IMR-90 (cell line): ENCODE data around the gene CCDC69. TPM values are rescaled to one million over a fixed set of nuclear protein-coding genes. Genes with fewer than 3 reads are reported as not detected.

ENCODE experiments used
- ATAC-seq: fragments of 200-7000 bp; cut with Tn5 transposase; 2 replicates; pipeline ENCODE4 v1.9.1; 2020; ENCODE audit warnings: low read depth, mild to moderate bottlenecking, moderate library complexity
- BruUV-seq: library from RNA; stranded (reverse); fragments of 400-500 nt; replicated peaks from 2 replicates; lab custom pipeline; 2021; lab: Mats Ljungman, UMichigan
- CTCF ChIA-PET: fragments of 300-600 bp; formaldehyde crosslinking; extraction: SDS; loops from one replicate; lab custom pipeline; 2021; ENCODE audit warnings: antibody characterized with exemption; lab: Yijun Ruan, JAX
- POLR2A ChIA-PET: fragments of 300-600 bp; sonication (Branson Sonifier 250); formaldehyde crosslinking; loops from one replicate; lab custom pipeline; 2022; ENCODE audit warnings: antibody characterized with exemption; ENCODE audit not compliant: unreplicated experiment; lab: Charles Lee
- DNase-seq: peaks from one replicate; pipeline ENCODE4 v3.0.0; 2013
- H2AFZ ChIP-seq: replicated peaks from 2 replicates; pipeline ENCODE3; 2013; ENCODE audit warnings: low read length, mild to moderate bottlenecking; ENCODE audit not compliant: poor library complexity
- H2AK5ac ChIP-seq: 2 replicates; pipeline ENCODE4 v1.6.1; 2013; ENCODE audit warnings: low read depth, low read length, inconsistent platforms
- H2AK9ac ChIP-seq: replicated peaks from 2 replicates; pipeline ENCODE3; 2013; ENCODE audit warnings: mild to moderate bottlenecking, low read depth, low read length, moderate library complexity; ENCODE audit not compliant: poor library complexity
- H2BK120ac ChIP-seq: 2 replicates; pipeline ENCODE4 v1.6.1; 2013; ENCODE audit warnings: low read depth, low read length, inconsistent platforms
- H2BK15ac ChIP-seq: 3 replicates; pipeline ENCODE4 v1.6.1; 2013; ENCODE audit warnings: low read depth, low read length, inconsistent platforms
- H2BK20ac ChIP-seq: 2 replicates; pipeline ENCODE4 v1.6.1; 2013; ENCODE audit warnings: low read depth, mild to moderate bottlenecking, inconsistent platforms, low read length, moderate library complexity
- H2BK5ac ChIP-seq: 2 replicates; pipeline ENCODE4 v1.6.1; 2013; ENCODE audit warnings: mild to moderate bottlenecking, low read depth, low read length, inconsistent platforms; ENCODE audit not compliant: poor library complexity, severe bottlenecking
- H3K14ac ChIP-seq: replicated peaks from 2 replicates; pipeline ENCODE4 v1.6.1; 2013; ENCODE audit warnings: low read depth, low read length, inconsistent platforms
- H3K18ac ChIP-seq: 2 replicates; pipeline ENCODE4 v1.6.1; 2013; ENCODE audit warnings: low read depth, low read length, control low read depth
- H3K23ac ChIP-seq: 2 replicates; pipeline ENCODE4 v1.6.1; 2013; ENCODE audit warnings: low read depth, low read length, inconsistent platforms
- H3K27ac ChIP-seq: 2 replicates; pipeline ENCODE4 v1.5.1; 2013; ENCODE audit warnings: mild to moderate bottlenecking, control low read depth, low read length; ENCODE audit not compliant: insufficient read depth
- H3K27me3 ChIP-seq: 2 replicates; pipeline ENCODE4 v1.6.1; 2013; ENCODE audit warnings: low read length; ENCODE audit not compliant: control insufficient read depth, insufficient read depth
- H3K36me3 ChIP-seq: 2 replicates; pipeline ENCODE4 v1.6.1; 2013; ENCODE audit warnings: low read length, mixed read lengths; ENCODE audit not compliant: control insufficient read depth, insufficient read depth
- H3K4ac ChIP-seq: 2 replicates; pipeline ENCODE4 v1.6.1; 2013; ENCODE audit warnings: low read depth, low read length, inconsistent platforms
- H3K4me1 ChIP-seq: 2 replicates; pipeline ENCODE4 v1.6.1; 2013; ENCODE audit warnings: low read length, mixed read lengths; ENCODE audit not compliant: control insufficient read depth, insufficient read depth
- H3K4me2 ChIP-seq: 2 replicates; pipeline ENCODE4 v1.6.1; 2013; ENCODE audit warnings: low read depth, mild to moderate bottlenecking, control low read depth, low read length, moderate library complexity
- H3K4me3 ChIP-seq: 2 replicates; pipeline ENCODE4 v1.5.1; 2013; ENCODE audit warnings: low read depth, mild to moderate bottlenecking, control low read depth, low read length, moderate library complexity; ENCODE audit not compliant: insufficient read depth
- H3K56ac ChIP-seq: 2 replicates; pipeline ENCODE4 v1.6.1; 2013; ENCODE audit warnings: low read length, inconsistent platforms; ENCODE audit not compliant: insufficient read depth; ENCODE audit errors: extremely low read depth
- H3K79me1 ChIP-seq, 2 experiments: 2 replicates each; pipeline ENCODE4 v1.6.1; 2013; ENCODE audit warnings: low read length in 2 of 2, inconsistent platforms in 1 of 2, low read depth in 1 of 2
- H3K9ac ChIP-seq: 2 replicates; pipeline ENCODE4 v1.6.1; 2013; ENCODE audit warnings: low read depth, low read length, control low read depth
- H3K9me1 ChIP-seq: 2 replicates; pipeline ENCODE4 v1.6.1; 2013; ENCODE audit warnings: low read length, inconsistent platforms; ENCODE audit not compliant: insufficient read depth
- H3K9me3 ChIP-seq: 2 replicates; pipeline ENCODE4 v1.6.1; 2013; ENCODE audit warnings: low read length; ENCODE audit not compliant: control insufficient read depth, insufficient read depth
- H4K20me1 ChIP-seq: 2 replicates; pipeline ENCODE4 v1.6.1; 2013; ENCODE audit warnings: low read length, inconsistent platforms; ENCODE audit not compliant: insufficient read depth
- H4K5ac ChIP-seq: 2 replicates; pipeline ENCODE4 v1.6.1; 2013; ENCODE audit warnings: mild to moderate bottlenecking, low read depth, low read length, control low read depth
- H4K8ac ChIP-seq, 2 experiments: 2 replicates each; pipeline ENCODE4 v1.6.1; 2013; ENCODE audit warnings: low read depth in 2 of 2, low read length in 2 of 2, control low read depth in 1 of 2, inconsistent platforms in 1 of 2
- H4K91ac ChIP-seq: 2 replicates; pipeline ENCODE4 v1.6.1; 2013; ENCODE audit warnings: low read depth, low read length, inconsistent platforms; ENCODE audit not compliant: insufficient read depth
- BHLHE40 ChIP-seq: fragments of 150-350 bp; IDR thresholded peaks from 2 replicates; pipeline ENCODE4 v1.6.1; 2016; ENCODE audit warnings: mild to moderate bottlenecking, low read depth, low read length
- CEBPB ChIP-seq: IDR thresholded peaks from 2 replicates; pipeline ENCODE4 v1.6.1; 2012; ENCODE audit warnings: low read depth, low read length, improper control_type of control experiment
- MAFK ChIP-seq: IDR thresholded peaks from 2 replicates; pipeline ENCODE4 v1.6.1; 2012; ENCODE audit warnings: low read depth, low read length, improper control_type of control experiment
- MAZ ChIP-seq: IDR thresholded peaks from 2 replicates; pipeline ENCODE4 v1.6.1; 2012; ENCODE audit warnings: low read depth, mild to moderate bottlenecking, low read length, improper control_type of control experiment, moderate library complexity, borderline replicate concordance
- RFX5 ChIP-seq: IDR thresholded peaks from 2 replicates; pipeline ENCODE4 v1.8.0; 2012; ENCODE audit warnings: low read depth, mild to moderate bottlenecking, low read length, moderate library complexity
- SMC3 ChIP-seq: fragments of 150-350 bp; IDR thresholded peaks from 2 replicates; pipeline ENCODE4 v1.6.1; 2016; ENCODE audit warnings: low read depth, mild to moderate bottlenecking, antibody characterized with exemption, low read length, moderate library complexity
- WGBS, 2 experiments: methylation state at CpG; one replicate each; pipeline versions ENCODE4 v1.1.5 to v1.1.7; 2013; ENCODE audit warnings: missing lambda C conversion rate in 2 of 2; ENCODE audit not compliant: insufficient read length in 1 of 2; ENCODE audit errors: extremely low coverage in 2 of 2; 5-methylcytosine and 5-hydroxymethylcytosine counted together
- dilution Hi-C: fragments of 300-500 bp; cut with HindIII; formaldehyde crosslinking; loops from one replicate; pipeline ENCODE4 v1.14.3; 2018; ENCODE audit warnings: low sequenced_read_pairs; ENCODE audit not compliant: unreplicated experiment
- in situ Hi-C: fragments of 300-500 bp; cut with MboI; formaldehyde crosslinking; loops from 3 replicates; pipeline ENCODE4 v1.14.3; 2019; ENCODE audit warnings: low sequenced_read_pairs, inconsistent platforms, mixed read lengths
- intact Hi-C: fragments of 100-400 bp; cut with micrococcal nuclease; formaldehyde crosslinking; loops from 2 replicates; pipeline ENCODE4 v1.10.0; 2022
- polyA plus RNA-seq, 3 experiments: library from polyadenylated mRNA; depleted of rRNA; stranded (reverse); fragments of >200 nt; gene quantifications; 2 replicates each; pipeline ENCODE4 v1.2.3, GENCODE V29; 2012; ENCODE audit warnings: low replicate concordance in 1 of 3
- total RNA-seq: library from RNA; depleted of rRNA; stranded (reverse); fragments of >200 nt; gene quantifications from 2 replicates; pipeline ENCODE4 v1.2.3, GENCODE V29; 2012
- TF ChIP-seq, protein P1 (sequence below): fragments of 150-350 bp; IDR thresholded peaks from 2 replicates; pipeline ENCODE4 v1.6.1; 2017; ENCODE audit warnings: mild to moderate bottlenecking, antibody characterized with exemption, low read length, low read depth
- TF ChIP-seq, protein P2 (sequence below): fragments of 150-350 bp; IDR thresholded peaks from 2 replicates; pipeline ENCODE4 v1.6.1; 2016; ENCODE audit warnings: low read depth, mild to moderate bottlenecking, low read length, moderate library complexity, borderline replicate concordance

The CCDC69 gene
- total and polyA plus RNA-seq, 2 of the 4 experiments (the other 2 are of a cell fraction): 0.36 to 0.48 TPM

DNA sequence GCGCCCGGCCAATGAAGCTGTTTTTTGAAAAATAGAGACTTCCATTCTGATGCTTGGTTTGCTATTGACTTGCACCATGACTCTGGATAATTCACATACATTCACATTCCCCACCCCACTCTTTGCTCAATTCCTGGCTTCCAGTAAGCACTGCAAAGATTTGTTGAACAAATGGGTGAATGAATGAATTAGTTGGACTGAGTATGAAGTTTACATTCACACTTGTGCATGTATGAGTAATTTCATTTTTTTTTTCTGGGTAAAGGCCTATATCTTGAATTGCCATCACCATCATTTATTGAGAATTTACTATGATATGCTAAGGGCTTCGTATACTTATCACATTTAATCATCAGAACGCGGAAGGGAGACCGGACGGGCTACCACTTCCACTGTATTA is 13.8 kb upstream of the CCDC69 start:
- Histone ChIP-seq H3K18ac (no peak overlapping the region), H3K4me3 (no peak overlapping the region), H3K79me1 (no peaks in the 10 kb centered on the region), H4K91ac (no peak overlapping the region), H3K27ac (no peak overlapping the region), H4K20me1 (no peaks in the 10 kb centered on the region), H2AFZ (no peak overlapping the region), H2AK9ac (no peak overlapping the region), H3K56ac (no peak overlapping the region), H3K4me1 (peaks cover 2% of the 10 kb centered on the region; the same call in 1 of the 2 replicates), H3K27me3 (peaks cover 25% of the 10 kb centered on the region), H3K36me3 (no peaks in the 10 kb centered on the region), H2BK120ac (no peak overlapping the region), H2AK5ac (no peak overlapping the region), H2BK15ac (no peak overlapping the region), H3K4ac (no peak overlapping the region), H4K5ac (no peak overlapping the region), H3K23ac (no peak overlapping the region), H2BK5ac (no peak overlapping the region), H3K14ac (no peak overlapping the region), H3K4me2 (no peak overlapping the region), H3K9me3 (no peaks in the 10 kb centered on the region), H3K9ac (no peak overlapping the region), H2BK20ac (no peak overlapping the region), H4K8ac (no peak overlapping the region), H3K9me1 (no peaks in the 10 kb centered on the region)
- ChIA-PET CTCF (interaction anchor here (1.4 kb wide), 1 partner anchor 8 kb away, joined by 9 read pairs; no protein-coding TSS in a partner anchor), POLR2A (no interaction called here)
- intact Hi-C loops (loop anchor here (2.0 to 5.0 kb wide), 3 partner anchors 73 to 415 kb away; no protein-coding TSS in a partner anchor), dilution Hi-C loops (no loop called here), in situ Hi-C loops (loop anchor here (5.0 kb wide), 1 partner anchor 115 kb away; no protein-coding TSS in a partner anchor)
- no CpG with 5 or more reads among the region's 7 CpGs for WGBS, 2 experiments
- TF ChIP-seq MAZ (no peak), BHLHE40 (no peak), RFX5 (no peak), SMC3 (no peak), CEBPB (no peak), MAFK (no peak)
- TF ChIP-seq, protein P1, sequence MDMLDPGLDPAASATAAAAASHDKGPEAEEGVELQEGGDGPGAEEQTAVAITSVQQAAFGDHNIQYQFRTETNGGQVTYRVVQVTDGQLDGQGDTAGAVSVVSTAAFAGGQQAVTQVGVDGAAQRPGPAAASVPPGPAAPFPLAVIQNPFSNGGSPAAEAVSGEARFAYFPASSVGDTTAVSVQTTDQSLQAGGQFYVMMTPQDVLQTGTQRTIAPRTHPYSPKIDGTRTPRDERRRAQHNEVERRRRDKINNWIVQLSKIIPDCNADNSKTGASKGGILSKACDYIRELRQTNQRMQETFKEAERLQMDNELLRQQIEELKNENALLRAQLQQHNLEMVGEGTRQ: no peak
- TF ChIP-seq, protein P2, sequence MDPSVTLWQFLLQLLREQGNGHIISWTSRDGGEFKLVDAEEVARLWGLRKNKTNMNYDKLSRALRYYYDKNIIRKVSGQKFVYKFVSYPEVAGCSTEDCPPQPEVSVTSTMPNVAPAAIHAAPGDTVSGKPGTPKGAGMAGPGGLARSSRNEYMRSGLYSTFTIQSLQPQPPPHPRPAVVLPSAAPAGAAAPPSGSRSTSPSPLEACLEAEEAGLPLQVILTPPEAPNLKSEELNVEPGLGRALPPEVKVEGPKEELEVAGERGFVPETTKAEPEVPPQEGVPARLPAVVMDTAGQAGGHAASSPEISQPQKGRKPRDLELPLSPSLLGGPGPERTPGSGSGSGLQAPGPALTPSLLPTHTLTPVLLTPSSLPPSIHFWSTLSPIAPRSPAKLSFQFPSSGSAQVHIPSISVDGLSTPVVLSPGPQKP: no peak
- DNase-seq (no peak), ATAC-seq (no peak)
- BruUV-seq: no TSS peak
